Esophagus muscularis mucosa (tissue), 4 donors: ENCODE results near the gene KRT73. TPM values are rescaled to one million over a fixed set of nuclear protein-coding genes. Genes with fewer than 3 reads are reported as not detected.

Source experiments
- DNase-seq: peaks from one replicate; pipeline ENCODE4 v3.0.0-alpha.2; 2017; ENCODE audit errors: extremely low spot score
- H3K27ac ChIP-seq, 4 donors: fragments of 200-600 bp; sonication (generic); replicated peaks in 1 of 4; 1 replicate in 3 of 4; 2 replicates in 1 of 4; pipeline ENCODE4 v1.5.1; 2016 to 2019; ENCODE audit warnings: mild to moderate bottlenecking in 1 of 4
- H3K27me3 ChIP-seq, 4 donors: fragments of 200-600 bp; sonication (generic); one replicate each; pipeline versions ENCODE4 v1.5.1 to v1.6.0; 2016 to 2019
- H3K36me3 ChIP-seq, 4 donors: fragments of 200-600 bp; sonication (generic); one replicate each; pipeline ENCODE4 v1.5.1; 2016 to 2019
- H3K4me1 ChIP-seq, 4 donors: fragments of 200-600 bp; sonication (generic); one replicate each; pipeline ENCODE4 v1.5.1; 2016 to 2019
- H3K4me3 ChIP-seq, 4 donors: fragments of 200-600 bp; sonication (generic); 1 replicate in 2 of 4; 2 replicates in 2 of 4; pipeline ENCODE4 v1.5.1; 2016 to 2019; ENCODE audit warnings: mild to moderate bottlenecking in 4 of 4, moderate library complexity in 1 of 4
- H3K9me3 ChIP-seq, 4 donors: fragments of 200-600 bp; sonication (generic); 1 replicate in 3 of 4; 2 replicates in 1 of 4; pipeline ENCODE4 v1.5.1; 2016 to 2019
- CTCF ChIP-seq, 3 experiments: fragments of 200-600 bp in 2 of 3; fragments of 450-650 bp in 1 of 3; sonication (generic) in 2 of 3; IDR thresholded peaks; one replicate each; pipeline ENCODE4 v1.5.1; 2017 to 2019; ENCODE audit warnings: antibody characterized with exemption in 3 of 3, mild to moderate bottlenecking in 2 of 3, moderate library complexity in 1 of 3
- EP300 ChIP-seq: sonication (generic); formaldehyde crosslinking; IDR thresholded peaks from one replicate; pipeline ENCODE4 v1.6.1; 2017; ENCODE audit warnings: antibody characterized with exemption
- POLR2A ChIP-seq: fragments of 450-650 bp; IDR thresholded peaks from one replicate; pipeline ENCODE4 v1.6.1; 2017; ENCODE audit warnings: antibody characterized with exemption, moderate library complexity, mild to moderate bottlenecking, low read depth
- POLR2AphosphoS5 ChIP-seq, 2 donors: sonication (generic); formaldehyde crosslinking; IDR thresholded peaks; one replicate each; pipeline ENCODE4 v1.6.1; 2017; ENCODE audit warnings: antibody characterized with exemption in 2 of 2
- WGBS: methylation state at CpG from one replicate; pipeline ENCODE4 v1.1.5; 2018; 5-methylcytosine and 5-hydroxymethylcytosine counted together
- intact Hi-C: fragments of 100-400 bp; cut with DNase I; formaldehyde crosslinking; loops from one replicate; pipeline ENCODE4 v1.15.1; 2023
- total RNA-seq, 4 donors: library from RNA; depleted of rRNA; stranded (reverse); fragments of >200 nt; gene quantifications; one replicate each; pipeline versions ENCODE4 v1.1.0 to v1.2.1, GENCODE V29; 2016

Gene KRT73
- total RNA-seq, 4 donors from 2014 or later = not detected

- 95% methylated on average over 7 of the region's 8 CpGs for WGBS
- Histone ChIP-seq H3K27me3 (peaks cover 0 to 9% (median 0%) of the 10 kb centered on the region in 4 donors), H3K9me3 (no peaks in the 10 kb centered on the region), H3K27ac (no peak overlapping the region), H3K4me1 (no peaks in the 10 kb centered on the region), H3K4me3 (no peak overlapping the region), H3K36me3 (no peaks in the 10 kb centered on the region)
- DNase-seq = peak; percentile 86
- intact Hi-C loops = no loop called here
- TF ChIP-seq CTCF (IDR thresholded peaks at IDR 0.05) (no peak), POLR2A (no peak)
These were observed 29.7 kb upstream of the KRT73 start for GRCh38 chr12:52648012-52648550.

DNA sequence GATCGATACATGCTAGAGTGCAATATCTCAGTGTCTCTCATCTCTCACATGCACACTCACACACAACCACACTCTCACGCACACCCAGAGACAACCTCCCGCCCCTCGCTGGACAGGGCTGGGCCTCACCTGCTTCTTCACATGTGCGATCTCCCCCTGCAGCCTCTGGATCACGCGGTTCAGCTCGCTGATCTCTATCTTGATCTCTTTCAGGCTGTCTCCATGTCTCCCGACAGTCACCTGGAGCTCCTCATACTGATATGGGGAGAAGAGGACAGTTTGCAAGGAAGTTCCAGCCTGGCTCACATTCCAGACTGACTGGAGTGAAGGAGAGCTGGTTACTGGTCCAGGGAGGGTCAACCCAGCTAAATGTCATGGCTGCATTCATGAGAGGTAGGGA is 29.2 kb upstream of the KRT73 start:
- DNase-seq = peak; percentile 50
- Histone ChIP-seq H3K36me3 (no peaks in the 10 kb centered on the region), H3K4me3 (no peak overlapping the region), H3K27me3 (peaks cover 0 to 9% (median 0%) of the 10 kb centered on the region in 4 donors), H3K27ac (no peak overlapping the region), H3K4me1 (no peaks in the 10 kb centered on the region), H3K9me3 (no peaks in the 10 kb centered on the region)
- 88% methylated on average over 9 of the region's 9 CpGs for WGBS
- TF ChIP-seq EP300 = no peak
- TF ChIP-seq POLR2AphosphoS5 (IDR thresholded peaks at IDR 0.05) = no peak
- intact Hi-C loops = no loop called here

GRCh38 chr12:52646613-52647012 is 28.3 kb upstream of the KRT73 start:
- TF ChIP-seq EP300 (no peak), CTCF (IDR thresholded peaks at IDR 0.05) (no peak), POLR2AphosphoS5 (IDR thresholded peaks at IDR 0.05) (no peak), POLR2A (no peak)
- no peak overlapping the region for H3K27ac ChIP-seq
- peaks cover 0 to 9% (median 0%) of the 10 kb centered on the region in 4 donors for H3K27me3 ChIP-seq
- 88% methylated on average over 12 of the region's 12 CpGs for WGBS
- H3K4me1 ChIP-seq = no peaks in the 10 kb centered on the region
- peak; percentile 42 for DNase-seq
- H3K9me3 ChIP-seq = no peaks in the 10 kb centered on the region
- intact Hi-C loops = no loop called here
- no peaks in the 10 kb centered on the region for H3K36me3 ChIP-seq
- no peak overlapping the region for H3K4me3 ChIP-seq

DNA sequence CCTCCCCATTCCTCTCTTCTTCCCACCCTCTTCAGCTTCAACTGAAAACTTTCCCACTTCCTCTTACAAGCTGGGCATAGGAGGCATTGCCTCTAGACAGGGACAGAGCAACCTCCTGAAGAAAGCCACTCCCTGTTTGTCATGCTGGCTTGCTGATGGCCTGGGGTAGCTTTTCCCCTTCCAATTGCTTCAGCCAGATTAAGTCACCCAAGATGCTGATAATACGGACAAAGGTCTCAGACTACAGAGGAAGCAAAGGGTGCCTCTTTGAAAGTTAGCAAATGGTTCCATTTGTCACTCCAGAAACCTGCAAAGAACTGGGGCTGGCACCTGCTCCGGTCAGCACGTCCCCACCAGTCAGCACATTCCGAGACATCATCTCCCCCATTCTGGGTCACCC is 27.6 kb upstream of the KRT73 start:
- WGBS = 74% methylated on average over 4 of the region's 4 CpGs
- no peak overlapping the region for H3K27ac ChIP-seq
- no peak for TF ChIP-seq EP300
- no peak for TF ChIP-seq CTCF (IDR thresholded peaks at IDR 0.05)
- no peak for TF ChIP-seq POLR2AphosphoS5 (IDR thresholded peaks at IDR 0.05)
- no peak for TF ChIP-seq POLR2A
- no peaks in the 10 kb centered on the region for H3K9me3 ChIP-seq
- H3K36me3 ChIP-seq = no peaks in the 10 kb centered on the region
- DNase-seq = peak; percentile 57
- no peaks in the 10 kb centered on the region for H3K4me1 ChIP-seq
- H3K4me3 ChIP-seq = no peak overlapping the region
- H3K27me3 ChIP-seq = peaks cover 0 to 15% (median 0%) of the 10 kb centered on the region in 4 donors
- intact Hi-C loops = no loop called here

GRCh38 chr12:52645120-52645761 is 26.9 kb upstream of the KRT73 start:
- no peak for TF ChIP-seq CTCF (IDR thresholded peaks at IDR 0.05)
- no peak for TF ChIP-seq POLR2A
- no peak for TF ChIP-seq POLR2AphosphoS5 (IDR thresholded peaks at IDR 0.05)
- TF ChIP-seq EP300 = no peak
- no peaks in the 10 kb centered on the region for H3K36me3 ChIP-seq
- no peaks in the 10 kb centered on the region for H3K4me1 ChIP-seq
- DNase-seq = peak; percentile 77
- H3K27me3 ChIP-seq = peaks cover 0 to 15% (median 0%) of the 10 kb centered on the region in 4 donors
- H3K27ac ChIP-seq = no peak overlapping the region
- no peaks in the 10 kb centered on the region for H3K9me3 ChIP-seq
- H3K4me3 ChIP-seq = no peak overlapping the region
- WGBS = 85% methylated on average over 6 of the region's 7 CpGs
- intact Hi-C loops = no loop called here
